NCI-H82 treated with DMSO at 0.1 percent for 48 hours (cell line): ENCODE measurements around the gene ROR2.

Experiments used
- DNase-seq: peaks from one replicate; lab custom pipeline; 2025; ENCODE audit not compliant: unreplicated experiment; lab: John Stamatoyannopoulos, UW

The ROR2 gene

GRCh38 chr9:91820126-91820750, 129.8 kb downstream of the ROR2 start:
- DNase-seq, result no peak

- DNase-seq, result no peak
Observed at GRCh38 chr9:91818647-91819403, 131.2 kb downstream of the ROR2 start.

GRCh38 chr9:91818225-91818585, 131.8 kb downstream of the ROR2 start:
- DNase-seq, result no peak

- no peak for DNase-seq
Observed at GRCh38 chr9:91817493-91818224, 132.4 kb downstream of the ROR2 start.

- DNase-seq, result no peak
Observed at GRCh38 chr9:91817106-91817492, 132.9 kb downstream of the ROR2 start.

- no peak for DNase-seq
Observed at GRCh38 chr9:91816356-91816755, 133.7 kb downstream of the ROR2 start.

GRCh38 chr9:91815896-91816295, 134.1 kb downstream of the ROR2 start:
- DNase-seq, result no peak

GRCh38 chr9:91814753-91815152, 135.3 kb downstream of the ROR2 start:
- no peak for DNase-seq

- no peak for DNase-seq
Observed at GRCh38 chr9:91814201-91814600, 135.8 kb downstream of the ROR2 start.

GRCh38 chr9:91813176-91813795, 136.7 kb downstream of the ROR2 start:
- DNase-seq, result no peak

- no peak for DNase-seq
Observed at GRCh38 chr9:91812191-91812590, 137.8 kb downstream of the ROR2 start.

- no peak for DNase-seq
Observed at GRCh38 chr9:91811024-91811909, 138.8 kb downstream of the ROR2 start.

- no peak for DNase-seq
Observed at GRCh38 chr9:91810286-91810905, 139.6 kb downstream of the ROR2 start.

GRCh38 chr9:91809581-91810285, 140.3 kb downstream of the ROR2 start:
- DNase-seq, result no peak

- no peak for DNase-seq
Observed at GRCh38 chr9:91807643-91808246, 142.3 kb downstream of the ROR2 start.

- no peak for DNase-seq
Observed at GRCh38 chr9:91805031-91805430, 145.0 kb downstream of the ROR2 start.

GRCh38 chr9:91803970-91804752, 145.9 kb downstream of the ROR2 start:
- DNase-seq, result no peak

GRCh38 chr9:91803151-91803940, 146.7 kb downstream of the ROR2 start:
- no peak for DNase-seq
